GM21367 (cell line): Measurements from ENCODE around the gene LPAR3.

Source experiments
- ATAC-seq: cut with Tn5 transposase; IDR thresholded peaks from one replicate; pipeline ENCODE4 v1.9.1; 2021; ENCODE audit not compliant: unreplicated experiment

Gene LPAR3

GRCh38 chr1:84833194-84833593 lies 59.8 kb downstream of the LPAR3 start:
- ATAC-seq, result no peak

DNA sequence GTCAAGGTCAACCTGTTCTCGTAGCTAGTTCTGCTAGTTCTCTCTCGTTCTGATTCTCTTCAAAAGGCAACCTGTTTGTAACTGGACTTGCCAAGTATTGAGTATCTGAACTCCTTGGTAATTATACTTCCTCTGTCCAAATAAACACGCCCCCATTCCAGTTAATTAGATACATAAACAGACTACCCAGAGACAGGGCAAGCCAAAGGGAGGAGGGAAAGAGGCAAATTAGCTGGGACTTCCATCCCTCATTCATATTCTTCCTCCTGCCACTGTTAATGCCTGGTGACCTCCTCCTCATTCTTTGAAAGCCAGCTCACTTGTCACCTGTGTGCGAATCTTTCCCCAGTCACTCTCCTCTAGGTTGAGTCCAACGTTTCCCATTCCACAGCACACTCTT lies 62.9 kb downstream of the LPAR3 start:
- ATAC-seq, result no peak

- no peak for ATAC-seq
Observed at GRCh38 chr1:84827976-84828375, 65.0 kb downstream of the LPAR3 start.

- ATAC-seq, result no peak
Observed at GRCh38 chr1:84827555-84827954, 65.5 kb downstream of the LPAR3 start.

GRCh38 chr1:84825161-84825560 lies 67.8 kb downstream of the LPAR3 start:
- ATAC-seq, result no peak

DNA sequence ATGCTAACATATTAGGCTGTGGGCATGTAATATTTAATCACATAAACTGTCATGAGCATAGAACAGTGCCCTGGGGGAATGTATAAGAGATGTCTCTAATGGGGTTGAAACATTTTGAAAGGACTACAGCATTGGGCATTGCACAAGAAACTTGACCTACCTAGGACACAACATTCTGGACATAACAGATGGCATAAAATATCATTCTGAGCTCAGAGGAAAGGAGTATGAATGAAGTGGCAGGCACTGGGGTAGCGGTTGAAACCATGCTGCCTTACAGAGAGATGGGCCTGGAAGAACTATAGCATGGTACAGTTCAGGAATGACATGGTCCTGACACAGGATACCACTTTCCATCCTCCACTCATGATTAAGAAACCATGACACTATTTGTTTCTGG lies 69.0 kb downstream of the LPAR3 start:
- ATAC-seq, result no peak

- ATAC-seq, result no peak
Observed at GRCh38 chr1:84823511-84823910, 69.5 kb downstream of the LPAR3 start.

DNA sequence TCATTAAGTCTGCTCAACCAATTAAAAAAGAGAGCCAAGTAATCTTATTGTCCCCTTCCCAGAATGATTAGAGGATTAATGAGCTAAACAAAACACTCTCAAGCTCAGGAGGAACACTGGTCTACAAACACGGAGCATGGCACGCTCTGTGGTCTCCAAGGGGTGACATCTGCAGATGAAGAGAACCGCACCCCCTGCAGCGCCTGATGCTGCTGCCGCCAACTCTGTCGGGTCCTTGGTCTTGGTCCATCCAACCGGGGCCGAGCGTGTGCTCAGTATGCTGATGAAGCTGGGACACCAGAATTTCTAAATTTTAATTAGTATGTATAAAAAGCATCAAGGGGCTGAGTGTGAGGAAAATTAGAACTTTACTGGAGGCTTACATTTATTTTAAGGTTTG lies 82.7 kb downstream of the LPAR3 start:
- no peak for ATAC-seq

DNA sequence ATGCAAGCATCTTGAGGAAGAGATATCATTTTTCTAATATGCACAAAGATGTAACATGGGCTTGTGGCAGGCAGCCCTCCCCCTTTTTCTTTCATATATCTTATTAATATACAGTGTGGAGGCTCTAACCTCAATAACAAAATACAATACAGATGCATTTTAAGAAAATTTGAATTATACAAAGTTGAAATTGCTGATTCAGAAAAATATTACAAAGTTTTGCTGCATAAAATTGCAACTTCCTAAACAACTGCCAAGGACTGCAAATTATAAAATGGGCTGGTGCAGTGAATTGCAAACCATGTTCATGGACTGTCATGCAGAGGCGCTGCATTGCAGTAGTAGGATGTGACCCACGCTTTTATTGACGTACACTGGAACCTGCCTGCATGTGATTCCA lies 84.0 kb downstream of the LPAR3 start:
- ATAC-seq, result no peak

DNA sequence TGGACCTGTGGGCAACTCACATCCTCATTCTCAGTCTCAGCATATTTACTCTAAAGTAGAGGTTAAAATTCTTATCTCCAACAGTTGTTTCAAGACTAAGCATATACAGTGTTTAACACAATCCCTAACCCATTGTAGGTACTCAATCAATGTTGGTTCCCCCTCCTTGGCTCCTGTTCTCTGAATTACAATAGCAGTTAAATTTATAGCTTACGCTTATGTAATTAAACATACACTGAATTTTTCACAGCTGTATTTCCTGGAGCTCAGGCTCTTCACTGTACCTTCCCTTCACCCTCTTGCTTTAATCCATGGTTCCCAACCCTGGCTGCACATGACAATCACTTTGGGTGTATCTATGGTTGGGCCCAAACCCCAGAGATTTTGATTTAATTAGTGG lies 89.4 kb downstream of the LPAR3 start:
- ATAC-seq, result no peak

DNA sequence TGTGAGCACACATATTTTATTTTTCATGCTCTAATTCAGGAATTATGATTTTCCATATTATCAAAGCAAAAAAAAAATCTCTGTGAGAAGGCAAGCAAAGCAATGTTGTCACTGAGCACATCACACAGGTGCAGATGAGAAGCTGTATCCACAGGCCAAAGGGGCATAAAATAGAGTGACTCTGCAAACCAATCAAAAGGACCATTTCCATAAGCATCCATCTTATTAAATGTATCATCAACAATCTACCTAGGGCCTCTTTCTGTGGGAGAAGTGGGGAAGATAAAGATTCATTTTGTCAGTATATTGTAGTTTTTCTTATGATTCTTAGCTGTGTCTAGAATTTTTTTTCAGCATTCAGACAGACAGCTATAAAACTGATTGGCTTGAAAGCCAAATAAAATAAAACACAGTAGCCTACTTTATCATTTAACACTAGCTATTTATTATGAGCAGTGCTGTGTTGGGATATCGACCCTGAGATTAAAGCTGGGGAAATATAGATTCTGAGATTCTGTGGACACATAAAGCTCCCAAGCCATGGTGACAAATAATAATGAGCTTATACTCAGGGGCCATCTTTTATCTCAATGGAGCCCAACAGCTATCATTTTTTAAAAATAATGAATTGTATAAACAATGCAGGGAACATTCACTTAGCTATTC lies 90.3 kb downstream of the LPAR3 start:
- ATAC-seq, result no peak

- no peak for ATAC-seq
Observed at GRCh38 chr1:84800090-84801073, 92.6 kb downstream of the LPAR3 start.

DNA sequence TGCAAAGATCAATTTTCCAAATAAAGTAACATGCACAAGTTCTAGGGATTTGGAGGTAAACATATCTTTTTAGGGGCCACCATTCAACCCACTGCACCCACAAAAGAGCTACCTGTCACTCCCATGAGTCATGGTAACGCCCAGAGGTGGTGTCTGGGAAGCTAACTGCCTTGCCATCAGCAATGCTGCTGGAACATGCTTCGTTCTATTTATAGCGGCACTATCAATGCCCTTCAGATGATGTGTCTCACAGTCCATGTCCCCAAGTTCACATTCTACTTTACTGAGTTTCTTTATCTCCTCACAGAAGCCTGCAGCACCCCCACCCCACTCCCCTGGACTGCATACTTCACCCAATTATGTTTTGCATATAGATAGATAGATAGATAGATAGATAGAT lies 95.4 kb downstream of the LPAR3 start:
- no peak for ATAC-seq

GRCh38 chr1:84795966-84796600 lies 96.9 kb downstream of the LPAR3 start:
- no peak for ATAC-seq

GRCh38 chr1:84795213-84795612 lies 97.8 kb downstream of the LPAR3 start:
- no peak for ATAC-seq

- ATAC-seq, result no peak
Observed at GRCh38 chr1:84792421-84792820, 100.6 kb downstream of the LPAR3 start.

- no peak for ATAC-seq
Observed at GRCh38 chr1:84789014-84789413, 104.0 kb downstream of the LPAR3 start.

- ATAC-seq, result no peak
Observed at GRCh38 chr1:84785271-84786036, 107.6 kb downstream of the LPAR3 start.

DNA sequence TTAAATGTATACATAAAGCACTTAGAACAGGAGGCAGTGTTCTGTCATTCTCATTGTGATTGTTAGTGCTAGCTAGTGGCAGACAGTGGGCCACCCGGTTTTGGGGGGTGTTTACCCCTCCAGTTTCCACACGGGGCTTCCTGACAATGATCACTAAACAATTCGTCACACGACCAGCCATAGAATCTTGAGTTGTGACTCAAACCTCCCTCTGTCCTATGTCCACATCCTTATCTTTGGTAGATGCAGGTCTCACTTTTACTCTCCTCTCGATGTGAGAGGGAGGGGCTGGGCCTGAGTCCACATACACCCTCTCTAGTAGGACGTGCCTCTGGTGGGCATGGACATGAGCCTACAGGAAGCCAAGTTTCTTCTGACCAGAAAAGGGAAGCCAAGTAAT lies 110.1 kb downstream of the LPAR3 start:
- no peak for ATAC-seq

- peak; percentile 74 for ATAC-seq
Observed at GRCh38 chr1:84781946-84782771, 110.8 kb downstream of the LPAR3 start.
